Measurements from ENCODE around the gene GATD1.
A peak's percentile ranks its signal among the peaks of the same experiment; 100 is the strongest.

The GATD1 gene

GRCh38 chr11:795634-796564, 18.6 kb upstream of the GATD1 start:
- DNase-seq (ENCODE audit: low read depth): peak; percentile 82

DNA sequence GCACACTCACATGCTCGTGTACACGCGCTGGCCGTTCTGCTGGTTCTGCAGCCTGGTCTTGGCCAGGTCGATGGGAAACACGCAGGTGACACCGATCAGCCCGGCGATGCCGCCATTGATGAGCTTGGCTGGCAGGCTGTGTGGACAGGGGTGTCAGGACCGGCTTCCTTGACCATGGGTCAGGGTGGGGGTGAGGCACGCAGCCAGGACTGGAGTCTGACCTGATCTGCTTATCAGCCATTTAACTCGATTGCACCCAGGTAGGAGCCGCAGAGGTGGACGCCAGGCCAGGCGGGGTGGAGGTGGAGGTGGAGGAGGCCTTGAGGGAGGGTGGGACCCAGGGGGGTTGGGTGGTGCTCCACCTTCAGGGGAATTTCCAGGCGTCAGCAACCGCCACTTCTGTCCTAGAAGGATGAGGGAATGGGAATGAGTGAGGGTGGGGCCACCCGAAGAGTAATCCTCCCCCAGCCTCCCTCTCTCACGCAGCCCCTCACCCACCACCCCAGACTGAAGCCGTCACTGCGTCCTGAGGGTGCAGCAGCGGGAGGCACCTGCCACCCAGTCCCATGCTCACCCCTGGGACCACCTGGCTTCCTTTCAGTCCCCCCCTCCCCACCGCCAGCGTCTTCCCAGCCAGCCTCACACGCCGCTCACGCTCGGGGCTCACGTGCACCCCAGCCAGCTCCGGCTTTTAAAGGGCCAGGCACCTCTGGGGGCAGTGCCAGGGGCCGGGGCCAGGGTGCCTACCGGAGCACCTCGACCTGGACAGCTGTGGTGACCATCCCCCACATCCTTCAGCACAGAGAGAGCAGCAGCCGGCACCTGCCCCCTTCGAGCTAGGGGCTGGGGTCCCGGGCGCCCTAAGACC, 17.7 kb upstream of the GATD1 start:
- DNase-seq (ENCODE audit: low read depth): no peak

DNA sequence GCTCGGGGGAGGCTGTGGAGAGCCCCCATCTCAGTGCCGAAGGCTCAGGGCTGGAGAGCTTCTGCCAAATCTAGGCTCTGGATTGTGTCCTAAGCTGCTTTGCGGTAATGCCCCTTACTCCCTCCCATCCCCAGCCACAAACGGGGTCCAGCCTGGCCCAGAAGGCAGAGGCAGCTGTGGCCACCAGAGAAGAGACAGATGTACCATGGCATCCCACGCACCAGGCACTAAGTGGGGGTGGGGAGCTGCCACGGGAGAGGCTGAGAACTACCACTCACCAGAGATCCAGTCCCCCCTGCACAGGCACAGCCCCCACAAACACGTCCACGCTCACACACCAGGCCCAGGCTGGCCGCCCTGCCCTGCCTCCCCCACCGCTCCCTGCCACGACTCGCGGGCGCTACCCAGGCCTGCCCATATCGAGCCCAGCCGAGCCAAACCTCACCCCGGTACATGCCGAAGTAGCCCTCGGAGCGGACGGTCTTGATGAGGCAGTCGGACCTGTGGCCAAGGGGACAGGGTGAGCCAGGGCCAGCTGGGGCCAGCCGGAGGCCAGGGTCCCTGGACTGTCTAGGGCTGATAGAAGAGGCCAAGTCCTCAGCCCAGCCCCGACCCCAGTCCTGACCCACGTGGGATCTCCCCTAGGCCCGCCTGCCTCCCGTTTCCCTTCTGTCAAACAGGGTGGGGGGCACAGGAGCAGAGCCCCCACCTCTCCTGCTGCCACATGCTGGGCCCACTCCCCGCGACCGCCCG, 16.9 kb upstream of the GATD1 start:
- no peak for DNase-seq (ENCODE audit: low read depth)

- no peak for DNase-seq (ENCODE audit: low read depth)
These were observed 16.3 kb upstream of the GATD1 start for GRCh38 chr11:793556-793955.

- DNase-seq (ENCODE audit: low read depth): no peak
These were observed 15.6 kb upstream of the GATD1 start for GRCh38 chr11:792873-793272.

GRCh38 chr11:792535-792821, 15.2 kb upstream of the GATD1 start:
- no peak for DNase-seq (ENCODE audit: low read depth)

DNA sequence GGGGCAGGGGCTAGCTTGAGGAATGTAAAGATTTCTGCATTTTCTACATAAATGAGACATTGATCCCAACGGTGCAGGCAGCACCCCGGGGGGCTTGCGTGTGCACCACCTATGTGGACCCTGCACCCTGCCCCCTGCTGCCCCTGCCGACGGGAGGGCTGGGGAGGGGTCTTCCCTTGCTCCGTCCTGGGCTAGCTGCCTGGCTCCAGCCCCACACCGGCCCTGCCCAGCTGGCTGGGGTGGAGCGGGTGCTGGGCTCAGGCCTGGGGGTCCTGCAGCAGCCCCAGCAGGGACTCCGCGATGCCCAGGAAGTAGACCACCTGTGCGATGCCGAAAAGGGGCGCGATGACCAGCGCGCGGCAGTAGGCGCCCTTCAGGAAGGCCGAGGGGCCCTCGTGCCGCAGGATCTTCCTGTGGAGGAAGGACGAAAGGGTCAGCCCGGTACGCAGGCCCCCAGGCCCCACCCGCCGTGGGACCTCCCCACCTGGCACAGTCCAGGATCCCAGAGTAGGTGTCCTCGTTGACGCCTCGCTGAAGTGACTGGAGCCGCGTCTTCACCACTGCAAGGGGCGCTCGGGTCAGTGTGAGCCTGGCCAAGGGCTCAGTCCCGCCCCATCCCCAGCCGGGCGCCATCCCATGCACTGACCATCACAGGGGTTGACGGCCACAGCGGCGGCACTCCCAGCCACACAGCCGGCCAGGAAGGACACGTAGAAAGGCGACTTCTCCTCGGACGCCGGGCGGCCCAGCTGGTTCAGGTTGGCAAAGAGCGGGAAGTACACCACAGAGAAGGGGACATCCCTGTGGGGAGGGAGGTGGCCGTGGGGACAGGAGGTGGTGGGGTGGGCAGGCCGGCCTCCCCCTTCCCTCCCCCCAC, 14.6 kb upstream of the GATD1 start:
- no peak for DNase-seq (ENCODE audit: low read depth)

GRCh38 chr11:790721-791564, 13.7 kb upstream of the GATD1 start:
- no peak for DNase-seq (ENCODE audit: low read depth)

DNA sequence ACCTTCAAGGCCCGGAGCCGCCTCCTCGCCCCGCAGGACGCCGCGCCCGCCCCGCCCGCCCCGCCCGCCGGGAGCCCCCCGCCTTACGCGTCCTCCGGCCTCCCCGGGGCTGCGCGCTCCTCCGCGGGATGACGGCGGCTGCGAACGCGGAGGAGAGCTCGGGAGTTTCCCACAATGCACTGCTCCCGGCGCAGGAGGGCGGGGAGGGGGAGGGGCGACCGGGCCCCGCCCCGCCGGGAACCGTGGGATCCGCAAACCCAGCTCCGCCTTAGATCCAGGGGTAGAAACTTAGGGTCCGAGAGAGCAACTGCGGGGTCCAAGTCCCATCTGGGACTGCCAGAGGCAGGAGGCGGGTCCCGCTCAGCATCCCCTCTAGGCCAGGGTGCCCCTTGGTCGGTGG, 12.7 kb upstream of the GATD1 start, which contains the start of gene CEND1:
Gene CEND1, minus strand, starts transcription at position 148 of the 400 bp plus-strand sequence. CDS start 1,514 bp downstream, outside the sequence.
- DNase-seq (ENCODE audit: low read depth): no peak

DNA sequence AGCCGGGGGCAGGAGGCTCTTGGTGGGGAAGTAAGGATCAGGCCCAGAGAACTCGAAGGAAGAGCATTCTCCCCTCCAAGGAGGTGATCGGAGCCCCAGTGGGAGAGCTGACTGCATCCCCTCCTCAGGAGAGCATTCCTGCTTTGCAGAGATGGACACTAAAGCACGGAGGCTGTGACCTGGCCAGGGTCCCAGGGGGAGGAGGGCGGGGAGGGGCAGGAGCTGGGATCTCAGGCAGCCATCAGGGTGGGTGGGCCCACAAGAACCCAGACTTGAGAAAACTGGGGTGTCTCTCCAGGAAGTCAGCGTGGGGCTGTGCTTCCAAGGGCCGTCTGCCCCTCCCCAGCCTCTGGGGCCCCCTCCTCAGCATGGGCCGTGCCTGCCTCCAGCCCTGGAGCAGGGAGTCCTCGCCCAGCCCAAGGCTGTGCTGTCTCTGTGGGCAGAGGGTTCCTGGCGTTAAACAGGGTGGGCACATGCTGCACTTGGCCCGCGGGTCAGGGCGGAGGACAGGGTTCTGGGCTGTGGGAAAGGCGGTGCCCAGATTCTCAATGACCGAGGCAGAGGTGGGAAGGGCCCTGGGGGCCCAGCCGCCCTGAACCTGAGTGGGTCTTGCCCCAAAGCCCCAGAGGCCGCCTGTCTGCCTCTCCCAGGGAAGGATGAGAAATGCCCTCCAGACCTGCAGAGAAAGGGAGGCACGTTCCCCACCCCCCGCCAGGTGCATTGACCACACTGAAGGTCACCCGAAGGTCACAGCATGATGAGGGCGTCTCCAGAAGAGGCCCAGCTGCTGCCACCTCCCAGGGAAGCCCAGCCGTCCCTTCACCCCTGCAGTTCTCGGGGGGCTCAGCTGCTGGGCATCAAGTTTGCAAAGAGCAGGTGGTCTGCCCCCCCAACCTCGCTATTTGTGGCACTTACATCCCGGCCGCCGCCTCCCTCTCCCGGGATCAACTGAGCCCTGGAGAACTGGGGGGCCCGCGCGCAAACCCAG, 12.0 kb upstream of the GATD1 start:
- no peak for DNase-seq (ENCODE audit: low read depth)

GRCh38 chr11:788009-788640, 10.8 kb upstream of the GATD1 start:
- no peak for DNase-seq (ENCODE audit: low read depth)

GRCh38 chr11:787084-787675, 9.9 kb upstream of the GATD1 start:
- no peak for DNase-seq (ENCODE audit: low read depth)

DNA sequence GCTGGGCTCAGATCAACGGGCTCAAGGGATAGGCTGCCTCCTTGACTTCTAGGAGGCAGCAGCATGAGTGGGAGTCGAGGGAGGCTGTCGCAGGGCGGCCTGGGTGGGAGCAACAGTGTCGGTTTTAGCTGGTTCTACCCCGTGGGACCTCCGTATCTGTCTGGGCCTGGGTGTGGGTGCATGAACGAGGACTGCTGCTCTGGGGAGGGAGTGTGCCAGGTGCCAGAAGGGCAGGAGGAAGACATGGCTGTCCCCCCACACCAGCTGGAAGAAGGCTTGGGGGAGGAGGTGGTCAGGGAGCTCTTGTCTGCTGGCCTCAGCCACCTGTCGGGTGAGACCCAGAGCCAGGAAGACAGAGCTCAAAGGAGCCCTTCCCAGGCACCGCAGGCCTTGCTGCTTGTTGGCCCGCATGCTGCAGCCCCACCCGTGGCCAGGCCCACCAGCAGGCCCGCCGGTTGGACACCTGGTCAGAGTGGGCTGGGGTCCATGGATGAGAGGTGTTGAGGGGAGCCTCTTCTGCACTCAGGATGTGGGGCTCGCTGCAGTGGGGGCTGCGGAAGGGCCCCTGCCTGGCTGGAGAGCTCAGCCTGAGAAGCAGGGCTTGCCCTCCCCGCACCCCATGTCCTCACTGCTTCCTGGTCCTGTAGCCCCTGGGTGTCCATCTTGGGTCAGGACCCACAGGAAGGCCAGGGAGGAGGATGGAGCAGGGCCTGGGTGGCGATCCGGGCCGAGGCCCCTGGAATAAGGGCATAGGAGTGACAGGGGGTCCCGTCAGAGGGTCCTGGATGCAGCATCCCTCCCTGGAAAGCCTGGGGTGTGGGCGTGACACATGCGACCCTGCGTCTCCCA, 9.2 kb upstream of the GATD1 start:
- no peak for DNase-seq (ENCODE audit: low read depth)

GRCh38 chr11:783581-784015, 6.3 kb upstream of the GATD1 start:
- DNase-seq (ENCODE audit: low read depth): peak; percentile 72

GRCh38 chr11:782264-783174, 5.2 kb upstream of the GATD1 start:
- DNase-seq (ENCODE audit: low read depth): no peak

DNA sequence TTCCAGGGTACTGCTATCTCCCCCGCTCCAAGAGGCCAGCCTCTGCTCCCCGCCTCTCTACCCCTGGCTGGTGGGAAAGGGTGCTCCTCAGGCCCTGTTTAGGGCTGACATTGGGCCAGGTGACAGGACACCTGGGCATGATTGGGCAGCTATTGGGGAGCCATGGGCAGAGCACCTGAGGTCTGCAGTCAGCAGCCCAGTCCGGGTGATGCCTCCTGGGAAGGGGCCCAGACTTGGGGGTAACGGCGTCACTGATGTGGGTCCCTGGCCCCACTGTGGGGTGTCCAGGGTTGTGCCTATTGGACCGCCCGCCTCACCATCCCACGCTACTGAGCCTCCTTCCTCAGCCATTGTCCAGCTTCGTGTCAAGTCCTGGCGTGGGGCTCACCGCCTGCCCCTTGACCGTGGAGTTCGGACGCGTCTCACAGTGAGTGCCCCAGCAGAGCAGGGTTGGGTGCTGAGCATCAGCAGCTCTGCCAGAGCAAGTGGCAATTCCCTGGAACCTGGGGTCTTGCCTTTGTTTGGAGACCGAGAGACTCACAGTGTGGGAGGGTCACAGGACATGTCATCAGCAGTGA, 2.8 kb upstream of the GATD1 start:
- DNase-seq (ENCODE audit: low read depth): no peak
